A549 treated with GW870086 at 1 μM for 4 hours (cell line): ENCODE measurements around the gene TRPV6. TPM values are rescaled to one million over a fixed set of nuclear protein-coding genes. Genes with fewer than 3 reads are reported as not detected.

Source experiments
- total RNA-seq: library from RNA; stranded (reverse); fragments of 200-300 nt; extraction: Qiagen RNA extraction; gene quantifications from 5 replicates; pipeline ENCODE4 v1.2.3, GENCODE V29; 2022; ENCODE audit warnings: low read depth

Gene TRPV6
- not detected in 5 replicates for total RNA-seq

GRCh38 chr7:142885311-142886230, at the start of gene TRPV6:
TRPV6 (minus strand) TSS chr7:142885745.

DNA sequence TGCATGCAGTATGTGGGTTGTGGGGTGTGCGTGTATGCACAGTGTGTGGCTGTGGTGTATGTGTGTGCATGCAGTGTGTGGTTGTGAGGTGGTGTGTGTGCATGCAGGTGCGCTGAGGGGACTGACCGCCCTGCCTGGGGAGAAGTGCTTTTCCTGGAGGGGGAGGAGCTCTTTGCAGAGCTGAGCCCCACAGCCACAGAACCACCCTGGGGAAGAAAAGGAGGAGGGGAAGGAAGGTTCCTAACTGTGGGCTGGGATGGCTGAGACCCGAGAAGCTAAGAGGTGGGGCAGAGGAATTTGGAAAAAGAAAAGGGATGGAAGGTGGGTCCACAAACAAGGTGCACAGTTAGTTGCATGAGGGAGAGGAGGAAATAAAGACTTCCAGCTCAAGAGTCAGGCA, 48.1 kb upstream of the TRPV6 start, which contains the start of gene TRPV5:
TSS of gene TRPV5 (minus strand) at position 123 of the 400 bp plus-strand sequence. CDS start 287 bp downstream, outside the sequence.

GRCh38 chr7:142854372-142855113, 31.0 kb downstream of the TRPV6 start, which contains the start of gene EPHB6:
EPHB6 (plus strand) TSS chr7:142855076; CDS start chr7:142863228, 8,152 bp downstream.

Other genes starting within 250 kb of the TRPV6 start
- gene PRSS1, start 136.3 kb downstream of the TRPV6 start, total RNA-seq: not detected in 5 replicates
- gene PRSS2, start 114.8 kb downstream of the TRPV6 start, total RNA-seq: not detected in 5 replicates
- gene EPHB6, start 30.7 kb downstream of the TRPV6 start, total RNA-seq: 0.35 to 0.98 TPM (median 0.57 TPM) in 5 replicates
- not detected in 5 replicates for gene TRPV5, start 48.0 kb upstream of the TRPV6 start, total RNA-seq
- not detected in 5 replicates for gene LLCFC1, start 53.7 kb upstream of the TRPV6 start, total RNA-seq
- not detected in 5 replicates for gene KEL, start 76.6 kb upstream of the TRPV6 start, total RNA-seq
- gene OR9A2, start 141.4 kb upstream of the TRPV6 start, total RNA-seq: not detected in 5 replicates
- gene OR6V1, start 166.6 kb upstream of the TRPV6 start, total RNA-seq: not detected in 5 replicates
- gene PIP, start 246.3 kb upstream of the TRPV6 start, total RNA-seq: 0.27 to 0.30 TPM in 2 of 5 replicates, not detected in the others